LNCaP clone FGC (cell line): ENCODE results near the gene SALL2.

ENCODE experiments used
- DNase-seq: peaks from one replicate; pipeline ENCODE4 v3.0.0-alpha.2; 2011; ENCODE audit warnings: low read depth
- H3K4me3 ChIP-seq: 2 replicates; pipeline ENCODE4 v1.5.1; 2011; ENCODE audit warnings: mild to moderate bottlenecking, low read depth, low read length, control low read depth
- CTCF ChIP-seq: IDR thresholded peaks from 2 replicates; pipeline ENCODE4 v1.5.1; 2012; ENCODE audit warnings: mild to moderate bottlenecking; ENCODE audit not compliant: control insufficient read depth, insufficient read depth; ENCODE audit errors: extremely low read depth

Gene SALL2

GRCh38 chr14:21536418-21537089, 10.4 kb upstream of the SALL2 start:
- no peak for TF ChIP-seq CTCF
- H3K4me3 ChIP-seq = no peak overlapping the region
- DNase-seq = no peak

GRCh38 chr14:21535545-21536417, 9.6 kb upstream of the SALL2 start:
- no peak for DNase-seq
- no peak for TF ChIP-seq CTCF
- H3K4me3 ChIP-seq = no peak overlapping the region

- no peak for TF ChIP-seq CTCF
- no peak for DNase-seq
- H3K4me3 ChIP-seq = no peak overlapping the region
These were observed 8.4 kb upstream of the SALL2 start for GRCh38 chr14:21534576-21534975.

- TF ChIP-seq CTCF = no peak
- H3K4me3 ChIP-seq = no peak overlapping the region
- DNase-seq = no peak
These were observed 7.1 kb upstream of the SALL2 start for GRCh38 chr14:21533294-21533693.

GRCh38 chr14:21529515-21529914, 3.4 kb upstream of the SALL2 start:
- no peak for DNase-seq
- no peak for TF ChIP-seq CTCF
- H3K4me3 ChIP-seq = no peak overlapping the region

- H3K4me3 ChIP-seq = no peak overlapping the region
- TF ChIP-seq CTCF = no peak
- DNase-seq = no peak
These were observed 2.5 kb upstream of the SALL2 start for GRCh38 chr14:21528381-21529348.
